GOT3 (cell line): Measurements from ENCODE around the gene CRYBG1.
"Not testable (repeated sequence)": the region's sequence is repeated elsewhere in the genome, so short reads cannot be mapped to it uniquely, and the experiment has no call there.

Source experiments
- DNase-seq: peaks from one replicate; lab custom pipeline; 2025; ENCODE audit warnings: mixed read lengths; lab: John Stamatoyannopoulos, UW

CRYBG1 gene

DNA sequence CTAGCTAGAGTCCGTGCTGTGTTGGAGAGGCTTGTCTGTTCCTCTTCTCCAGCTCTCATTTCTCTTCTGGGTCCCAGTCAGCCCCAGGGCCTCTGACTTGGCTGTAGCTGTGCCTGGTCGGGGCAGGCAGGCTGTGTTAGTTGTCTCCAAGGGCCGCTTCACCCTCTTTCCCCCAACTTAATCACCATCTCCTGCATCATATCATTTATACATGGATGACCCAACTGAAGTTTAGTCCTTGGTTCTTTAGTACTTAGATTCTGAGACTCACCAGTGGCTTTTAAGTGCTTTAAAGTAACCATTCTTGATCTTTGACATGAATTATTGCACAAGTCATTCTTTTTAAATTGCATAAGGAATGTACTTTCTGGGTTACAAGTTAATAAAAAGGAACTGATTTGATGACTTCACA is 141.4 kb downstream of the CRYBG1 start:
- DNase-seq: no peak

- no peak for DNase-seq
Observed at GRCh38 chr6:106502559-106502958, 142.0 kb downstream of the CRYBG1 start.

DNA sequence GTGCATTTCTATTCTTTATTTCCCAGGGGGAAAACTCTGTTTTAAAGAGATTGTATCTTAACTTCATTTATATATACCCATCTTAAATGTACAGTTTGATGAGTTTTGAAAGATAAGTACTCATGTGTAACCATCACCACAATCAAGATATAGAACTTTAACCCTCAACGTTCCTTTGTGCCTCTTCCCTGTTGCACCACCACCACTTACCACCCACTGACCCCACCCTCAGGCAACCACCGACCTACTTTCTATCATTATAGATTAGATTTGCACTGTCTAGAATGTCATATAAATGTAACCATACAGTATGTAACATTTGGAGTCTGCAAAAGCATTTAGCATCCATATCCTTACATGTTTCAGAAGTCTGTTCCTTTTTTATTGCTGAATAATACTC is 147.8 kb downstream of the CRYBG1 start:
- DNase-seq: no peak

GRCh38 chr6:106508834-106509233 is 148.3 kb downstream of the CRYBG1 start:
- no peak for DNase-seq

- DNase-seq: no peak
Observed at GRCh38 chr6:106509420-106510089, 149.0 kb downstream of the CRYBG1 start.

DNA sequence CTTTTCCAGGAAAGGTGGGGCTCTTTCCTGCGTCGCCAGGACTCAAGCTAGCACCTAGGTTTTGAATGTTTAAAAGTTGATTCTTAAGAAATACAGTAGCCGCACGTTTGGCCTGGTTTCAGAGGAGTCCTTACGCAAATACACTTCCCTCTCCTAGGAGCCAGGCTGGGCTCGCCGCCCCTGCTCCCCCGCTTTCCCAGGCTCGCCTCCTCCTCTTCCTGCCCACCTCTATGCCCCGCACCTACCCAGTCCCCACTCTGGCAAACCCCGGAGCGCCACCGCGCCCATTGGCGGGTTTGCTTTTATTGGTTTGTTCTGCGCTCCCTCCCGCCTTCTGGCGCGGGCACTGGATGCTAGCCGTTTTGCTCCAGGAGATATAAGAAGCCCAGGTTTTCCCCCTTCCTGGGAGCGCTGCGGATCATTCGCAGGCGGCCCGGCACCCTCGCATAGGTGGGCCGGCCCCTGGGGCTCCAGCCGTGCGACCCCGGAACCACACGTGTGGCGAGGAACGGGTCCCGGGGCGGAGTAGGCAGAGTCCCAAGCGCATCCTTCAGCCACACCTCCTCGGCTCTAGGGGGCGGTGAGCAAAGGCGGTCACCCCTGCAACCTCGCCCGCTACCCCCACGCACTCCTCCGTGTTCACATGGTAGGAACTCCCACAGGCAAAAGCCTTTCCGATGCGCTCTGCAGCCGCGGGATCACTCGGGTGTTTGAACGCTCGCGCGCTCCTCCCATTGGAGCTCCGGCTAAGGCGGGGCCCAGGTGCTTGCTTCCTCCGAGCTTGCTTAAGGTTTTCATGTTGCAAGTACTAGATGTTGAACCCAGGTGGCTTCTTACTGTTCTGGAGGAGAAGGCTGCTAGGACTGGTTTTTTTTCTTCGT is 149.8 kb downstream of the CRYBG1 start:
- no peak for DNase-seq

GRCh38 chr6:106511288-106512047 is 151.0 kb downstream of the CRYBG1 start:
- no peak for DNase-seq

GRCh38 chr6:106512048-106512967 is 151.8 kb downstream of the CRYBG1 start:
- peak; percentile 15 for DNase-seq

DNA sequence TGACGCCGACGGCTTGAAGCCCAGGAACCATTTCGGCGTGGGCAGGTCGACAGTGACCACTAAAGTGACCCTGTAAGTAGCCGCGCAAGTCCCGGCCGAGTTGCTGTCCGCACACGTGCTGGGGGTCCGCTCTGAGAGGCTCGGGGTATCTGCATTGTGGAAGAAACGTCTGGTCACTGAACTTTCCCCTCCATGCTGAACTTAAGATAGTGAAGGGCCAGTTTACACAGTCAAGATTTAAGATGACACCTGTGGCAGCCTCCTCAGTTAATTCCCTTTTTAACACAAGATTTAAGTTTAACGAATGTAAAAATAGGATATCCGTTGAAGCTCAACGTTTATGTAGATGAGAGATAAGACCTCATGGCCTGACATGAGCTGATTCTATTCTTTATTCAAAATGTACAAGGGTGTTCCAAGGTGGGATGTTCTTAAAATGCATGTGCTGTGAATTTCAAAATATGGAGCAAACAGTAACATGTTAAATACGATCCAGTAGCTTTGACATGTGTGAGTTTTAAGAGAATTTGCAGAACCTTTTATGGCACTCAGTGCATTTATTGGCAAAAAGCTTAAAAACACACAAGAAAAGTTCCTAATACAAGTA is 152.6 kb downstream of the CRYBG1 start:
- no peak for DNase-seq

DNA sequence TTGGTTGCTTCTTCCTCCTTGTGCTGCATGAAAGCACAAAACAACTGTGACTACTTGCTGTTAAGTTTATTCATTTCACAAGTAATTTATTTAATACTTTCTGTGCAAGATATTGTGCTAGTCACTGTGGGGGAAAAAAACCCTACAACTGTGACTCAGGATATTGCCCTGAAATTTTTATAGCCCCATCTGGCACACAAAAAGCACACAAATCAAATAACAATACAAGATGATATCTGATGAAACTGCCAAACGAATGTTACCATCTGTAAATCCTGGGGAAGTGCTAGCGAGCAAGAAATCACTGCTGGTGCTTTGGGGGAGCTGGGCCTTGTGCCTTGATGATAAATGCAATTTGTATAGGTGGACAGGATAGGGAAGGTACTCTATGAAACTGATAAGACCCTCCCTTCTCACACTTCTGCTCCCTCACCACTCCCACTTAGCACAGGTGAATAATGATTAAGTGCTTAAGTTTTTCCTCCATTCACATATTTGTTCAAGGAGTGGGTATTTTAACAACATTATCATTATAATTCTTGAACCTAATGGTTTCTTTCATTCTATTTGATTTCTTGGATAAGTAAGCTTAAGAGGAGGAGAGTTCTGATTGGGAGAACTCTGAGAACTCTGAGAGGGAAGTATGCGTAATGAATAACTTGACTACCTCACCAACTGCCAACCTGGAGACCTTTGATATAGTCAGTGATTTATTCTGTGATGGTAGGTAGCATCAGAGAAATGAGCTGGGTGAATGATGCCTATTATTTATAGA is 153.5 kb downstream of the CRYBG1 start:
- no peak for DNase-seq

DNA sequence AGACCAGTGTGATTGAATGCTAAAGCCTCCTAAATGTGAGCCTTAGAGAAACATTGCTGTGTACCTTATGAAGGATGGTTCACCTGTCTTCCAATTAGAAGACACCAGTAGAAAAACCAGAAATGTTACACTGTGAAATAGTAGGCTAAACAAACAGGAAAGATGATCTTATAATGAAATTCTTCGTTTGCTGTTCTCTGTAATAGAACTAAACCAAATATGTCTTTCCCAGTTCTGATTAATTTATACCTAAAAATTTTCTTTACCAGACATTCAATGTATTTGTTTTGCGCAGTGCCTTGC is 154.0 kb downstream of the CRYBG1 start:
- no peak for DNase-seq

- not testable (repeated sequence) for DNase-seq
Observed at GRCh38 chr6:106515582-106515981, 155.1 kb downstream of the CRYBG1 start.

- no peak for DNase-seq
Observed at GRCh38 chr6:106516616-106517015, 156.1 kb downstream of the CRYBG1 start.

- DNase-seq: no peak
Observed at GRCh38 chr6:106517706-106518105, 157.2 kb downstream of the CRYBG1 start.

GRCh38 chr6:106518748-106519147 is 158.2 kb downstream of the CRYBG1 start:
- no peak for DNase-seq

DNA sequence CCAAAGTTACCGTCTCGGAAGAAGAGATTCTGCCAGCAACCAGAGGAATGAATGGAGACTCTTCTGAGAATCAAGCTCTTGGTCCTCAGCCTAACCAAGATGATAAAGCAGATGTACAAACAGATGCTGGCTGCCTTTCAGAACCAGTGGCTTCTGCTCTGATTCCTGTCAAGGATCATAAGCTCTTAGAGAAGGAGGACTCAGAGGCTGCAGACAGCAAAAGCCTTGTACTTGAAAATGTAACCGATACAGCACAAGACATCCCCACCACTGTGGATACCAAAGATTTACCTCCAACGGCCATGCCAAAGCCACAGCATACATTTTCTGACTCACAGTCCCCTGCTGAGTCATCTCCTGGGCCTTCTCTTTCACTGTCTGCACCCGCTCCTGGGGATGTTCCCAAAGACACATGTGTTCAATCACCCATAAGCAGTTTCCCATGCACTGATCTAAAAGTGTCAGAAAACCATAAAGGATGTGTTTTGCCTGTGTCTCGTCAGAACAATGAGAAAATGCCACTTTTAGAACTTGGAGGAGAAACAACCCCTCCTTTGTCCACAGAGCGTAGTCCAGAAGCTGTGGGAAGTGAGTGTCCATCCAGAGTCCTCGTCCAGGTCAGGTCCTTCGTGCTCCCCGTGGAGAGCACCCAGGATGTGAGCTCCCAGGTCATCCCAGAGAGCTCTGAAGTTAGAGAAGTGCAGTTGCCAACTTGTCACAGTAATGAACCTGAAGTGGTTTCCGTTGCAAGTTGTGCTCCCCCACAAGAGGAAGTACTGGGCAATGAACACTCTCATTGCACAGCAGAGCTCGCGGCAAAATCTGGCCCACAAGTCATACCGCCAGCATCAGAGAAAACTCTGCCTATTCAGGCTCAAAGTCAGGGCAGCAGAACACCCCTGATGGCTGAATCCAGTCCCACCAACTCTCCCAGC is 159.2 kb downstream of the CRYBG1 start:
- peak; percentile 14 for DNase-seq

- no peak for DNase-seq
Observed at GRCh38 chr6:106520711-106521401, 160.3 kb downstream of the CRYBG1 start.

- DNase-seq: no peak
Observed at GRCh38 chr6:106522562-106523250, 162.2 kb downstream of the CRYBG1 start.
